Measurements from ENCODE around the gene COX4I2.
A peak's percentile ranks its signal among the peaks of the same experiment; 100 is the strongest.
"Not testable (repeated sequence)": the region's sequence is repeated elsewhere in the genome, so short reads cannot be mapped to it uniquely, and the experiment has no call there.

COX4I2 gene

GRCh38 chr20:31661625-31662371, 24.1 kb downstream of the COX4I2 start:
- DNase-seq = peak; percentile 69

DNA sequence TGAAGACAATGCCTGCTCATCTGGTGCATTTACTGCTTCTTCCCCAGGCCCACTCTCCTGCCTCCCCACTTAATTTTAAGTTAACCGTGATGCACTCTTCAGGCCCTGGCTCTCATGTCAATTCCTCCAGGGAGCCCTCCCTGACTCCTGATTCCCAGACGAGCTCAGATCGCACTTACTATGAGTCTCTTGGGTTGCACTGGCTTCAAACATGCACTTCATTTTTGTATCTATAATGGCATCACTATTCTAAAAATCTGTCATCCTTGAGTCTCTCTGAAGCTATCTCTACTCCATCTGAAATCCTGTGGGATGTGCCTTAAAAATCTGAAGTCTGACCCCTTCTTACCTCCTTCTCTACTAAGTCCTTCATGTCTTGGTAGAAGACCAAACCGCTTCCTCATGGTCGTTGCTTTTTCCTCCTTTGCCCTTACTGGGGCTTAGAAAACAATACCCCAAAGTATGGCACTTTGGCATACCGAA, 24.7 kb downstream of the COX4I2 start:
- DNase-seq = no peak

GRCh38 chr20:31663524-31663837, 25.8 kb downstream of the COX4I2 start:
- DNase-seq = no peak

DNA sequence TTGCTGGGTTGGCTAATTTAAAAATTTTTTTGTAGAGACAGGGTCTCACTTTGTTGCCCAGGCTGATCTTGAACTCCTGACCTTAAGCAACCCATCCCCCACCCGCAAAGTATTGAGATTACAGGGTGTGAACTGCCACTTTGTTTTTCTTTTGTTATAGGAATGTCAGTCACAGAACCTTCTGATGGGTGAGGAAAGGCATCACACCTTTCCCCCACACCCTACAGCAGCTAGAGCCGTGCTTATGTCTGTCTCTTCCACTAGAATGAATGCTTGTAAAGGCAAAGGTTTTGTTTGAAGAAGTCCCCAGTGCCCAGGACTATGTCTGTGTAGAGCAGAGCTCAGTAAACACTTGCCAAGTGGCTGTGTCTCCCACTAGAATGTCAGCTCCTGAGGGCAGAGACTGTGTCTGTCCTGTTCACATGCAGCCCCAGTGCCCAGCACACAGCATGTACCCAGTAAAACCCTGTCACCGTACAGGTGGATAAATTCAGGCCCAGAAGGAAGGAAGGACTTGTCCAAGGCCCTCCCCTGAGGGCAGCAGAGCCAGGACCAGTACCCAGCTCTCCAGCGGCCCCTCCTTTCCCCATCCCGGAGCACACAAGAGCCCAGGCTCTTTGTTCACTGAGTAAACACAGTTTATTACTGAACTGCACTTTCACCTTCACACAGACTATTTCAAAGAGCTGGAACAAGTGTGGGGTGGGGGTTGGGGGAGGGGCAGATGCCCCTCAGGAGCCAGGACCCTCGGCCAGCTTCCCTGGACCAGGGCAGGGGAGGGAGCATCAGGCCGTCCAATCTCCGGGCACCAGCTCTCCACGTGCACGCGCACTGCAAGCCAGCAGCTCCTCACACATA, 26.4 kb downstream of the COX4I2 start:
- DNase-seq = peak; percentile 46

- no peak for DNase-seq
Measured at GRCh38 chr20:31664696-31665354, 27.1 kb downstream of the COX4I2 start.

GRCh38 chr20:31665753-31666152, 28.0 kb downstream of the COX4I2 start:
- DNase-seq = no peak

DNA sequence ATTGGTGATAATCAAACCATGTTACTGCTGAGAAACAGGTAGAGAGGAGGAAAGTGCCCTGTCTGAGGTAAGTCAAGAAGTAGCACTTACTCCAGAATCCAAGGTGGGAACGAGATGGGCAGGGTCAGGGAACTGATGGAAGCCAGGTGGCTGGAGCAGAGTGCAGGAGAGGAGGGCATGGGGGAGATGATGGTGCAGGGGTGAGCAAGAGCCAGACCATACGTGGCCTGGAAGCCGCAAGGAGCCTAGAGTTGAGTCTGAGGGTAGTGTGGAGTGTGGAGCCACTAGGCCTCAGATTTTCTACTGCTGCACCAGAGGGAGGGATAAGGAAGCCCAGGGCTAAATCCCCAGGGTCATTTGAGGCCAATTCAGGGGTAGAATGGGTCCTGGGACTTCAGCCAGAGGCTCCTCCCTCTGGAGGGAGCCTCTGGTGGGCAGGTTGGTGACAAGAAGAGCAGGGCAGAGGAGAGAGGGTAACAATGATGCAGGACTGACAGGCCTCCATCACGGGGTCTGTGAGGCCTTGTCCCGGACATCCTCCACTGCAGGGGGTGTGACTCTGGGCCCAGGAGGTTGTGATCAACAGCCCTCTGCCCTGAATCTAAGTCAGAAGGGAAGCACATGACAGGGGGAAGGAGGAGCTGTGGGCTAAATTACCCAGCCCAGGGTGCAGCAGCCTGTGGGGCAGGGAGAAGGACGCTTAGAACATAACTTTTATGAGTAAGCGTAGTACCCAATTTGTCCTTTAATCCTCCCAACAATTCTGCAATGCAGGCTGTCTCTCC, 28.7 kb downstream of the COX4I2 start:
- no peak for DNase-seq

DNA sequence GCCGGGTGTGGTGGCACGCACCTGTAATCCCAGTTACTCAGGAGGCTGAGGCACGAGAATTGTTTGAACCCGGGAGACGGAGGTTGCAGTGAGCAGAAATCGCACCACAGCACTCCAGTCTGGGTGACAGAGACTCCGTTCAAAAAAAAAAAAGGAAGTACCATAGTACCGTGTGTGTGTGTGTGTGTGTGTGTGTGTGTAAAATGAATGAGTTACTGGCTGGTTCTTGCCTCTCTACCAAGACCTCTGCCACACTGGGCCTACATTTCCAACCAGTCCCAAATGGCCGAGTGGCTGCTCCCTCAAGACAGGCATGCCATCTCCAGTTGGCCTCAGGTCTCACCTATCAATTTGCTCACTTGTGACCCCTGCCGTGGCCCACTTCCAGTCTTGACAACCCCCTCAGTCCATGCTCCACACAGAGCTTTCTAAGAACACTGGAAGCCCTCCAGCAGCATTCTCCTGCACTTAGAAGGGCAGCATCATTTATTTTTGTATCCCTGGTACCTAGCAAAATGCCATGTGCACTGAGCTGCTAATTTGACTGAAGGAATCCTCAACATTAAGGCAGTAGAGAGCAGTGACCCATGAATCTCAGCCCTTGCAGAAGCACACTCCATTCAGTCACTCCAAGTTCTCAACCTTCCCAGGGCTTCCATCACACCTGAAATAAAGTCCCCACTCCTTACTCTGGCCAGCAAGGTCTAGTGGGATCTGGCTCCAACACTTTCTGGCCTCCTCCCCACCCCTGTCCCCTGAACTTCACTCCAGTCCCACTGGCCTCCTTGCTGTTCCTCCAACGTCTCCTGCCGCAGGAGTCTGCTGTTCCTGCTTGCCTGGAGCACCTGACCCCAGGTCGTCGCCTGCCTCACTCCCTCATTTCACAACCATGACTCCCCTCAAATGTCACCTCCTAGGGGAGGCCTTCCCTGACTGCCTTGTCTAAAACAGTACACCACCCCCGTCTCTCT, 29.9 kb downstream of the COX4I2 start:
- no peak for DNase-seq

- not testable (repeated sequence) for DNase-seq
Measured at GRCh38 chr20:31668944-31669343, 31.2 kb downstream of the COX4I2 start.

- no peak for DNase-seq
Measured at GRCh38 chr20:31669876-31670275, 32.2 kb downstream of the COX4I2 start.

DNA sequence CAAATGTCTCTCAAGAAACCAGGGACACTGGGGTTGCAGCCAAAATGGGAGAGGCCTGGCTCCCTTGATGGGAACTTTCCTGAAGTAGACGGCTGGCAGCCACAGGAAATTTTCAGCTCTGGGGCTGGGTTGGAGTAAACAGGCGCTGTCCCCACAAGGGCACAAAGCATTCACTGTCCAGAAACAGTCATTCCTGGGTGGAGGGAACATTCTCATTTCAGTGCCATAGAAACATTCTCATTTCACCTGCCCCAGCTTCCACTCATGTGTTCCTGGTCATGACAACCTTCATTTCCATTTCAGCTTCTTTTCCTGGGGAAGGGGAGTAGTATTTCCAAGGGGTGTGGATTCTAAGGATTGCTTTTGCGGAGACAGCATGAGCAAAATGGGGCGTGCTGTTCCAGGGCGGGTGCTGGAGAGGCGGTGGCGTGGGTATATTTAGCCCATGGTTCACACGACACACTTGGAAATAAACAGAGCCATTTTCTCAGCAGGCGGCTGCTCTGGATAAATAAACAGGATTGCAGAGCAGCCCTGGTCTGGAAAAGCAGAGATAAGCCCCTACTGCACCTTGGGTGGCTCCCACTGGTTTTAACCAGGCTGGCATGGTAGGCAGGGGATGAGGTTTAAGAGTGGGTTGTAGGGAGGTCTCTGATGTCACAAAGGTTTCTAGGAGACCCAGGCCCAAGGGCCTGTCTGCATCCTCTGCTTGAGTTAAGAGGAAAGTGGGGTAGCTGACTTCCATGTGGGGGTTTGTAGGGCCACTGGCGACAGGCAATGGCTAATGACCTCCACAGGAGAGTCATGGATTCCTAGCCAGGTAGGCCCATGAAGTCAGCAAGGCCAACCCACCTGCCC, 32.9 kb downstream of the COX4I2 start:
- DNase-seq = no peak

- no peak for DNase-seq
Measured at GRCh38 chr20:31671324-31671723, 33.6 kb downstream of the COX4I2 start.

DNA sequence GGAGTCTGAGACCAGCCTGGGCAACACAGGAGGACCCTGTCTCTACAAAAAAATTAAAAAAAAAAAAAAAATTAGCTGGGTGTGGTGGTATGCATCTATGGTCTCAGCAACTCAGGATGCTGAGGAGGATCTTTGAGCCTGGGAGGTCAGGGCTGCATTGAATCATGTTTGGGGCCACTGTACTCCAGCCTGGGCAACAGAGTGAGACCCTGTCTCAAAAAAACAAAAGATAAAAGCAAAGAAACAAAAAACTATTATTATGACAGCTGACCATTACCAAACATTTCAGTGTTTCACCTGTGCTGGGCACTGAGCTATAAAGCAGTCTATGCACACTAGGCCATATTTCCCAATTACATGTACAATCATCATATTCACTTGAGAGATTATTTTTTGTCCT, 35.7 kb downstream of the COX4I2 start:
- DNase-seq = no peak

- no peak for DNase-seq
Measured at GRCh38 chr20:31673943-31674463, 36.3 kb downstream of the COX4I2 start.

DNA sequence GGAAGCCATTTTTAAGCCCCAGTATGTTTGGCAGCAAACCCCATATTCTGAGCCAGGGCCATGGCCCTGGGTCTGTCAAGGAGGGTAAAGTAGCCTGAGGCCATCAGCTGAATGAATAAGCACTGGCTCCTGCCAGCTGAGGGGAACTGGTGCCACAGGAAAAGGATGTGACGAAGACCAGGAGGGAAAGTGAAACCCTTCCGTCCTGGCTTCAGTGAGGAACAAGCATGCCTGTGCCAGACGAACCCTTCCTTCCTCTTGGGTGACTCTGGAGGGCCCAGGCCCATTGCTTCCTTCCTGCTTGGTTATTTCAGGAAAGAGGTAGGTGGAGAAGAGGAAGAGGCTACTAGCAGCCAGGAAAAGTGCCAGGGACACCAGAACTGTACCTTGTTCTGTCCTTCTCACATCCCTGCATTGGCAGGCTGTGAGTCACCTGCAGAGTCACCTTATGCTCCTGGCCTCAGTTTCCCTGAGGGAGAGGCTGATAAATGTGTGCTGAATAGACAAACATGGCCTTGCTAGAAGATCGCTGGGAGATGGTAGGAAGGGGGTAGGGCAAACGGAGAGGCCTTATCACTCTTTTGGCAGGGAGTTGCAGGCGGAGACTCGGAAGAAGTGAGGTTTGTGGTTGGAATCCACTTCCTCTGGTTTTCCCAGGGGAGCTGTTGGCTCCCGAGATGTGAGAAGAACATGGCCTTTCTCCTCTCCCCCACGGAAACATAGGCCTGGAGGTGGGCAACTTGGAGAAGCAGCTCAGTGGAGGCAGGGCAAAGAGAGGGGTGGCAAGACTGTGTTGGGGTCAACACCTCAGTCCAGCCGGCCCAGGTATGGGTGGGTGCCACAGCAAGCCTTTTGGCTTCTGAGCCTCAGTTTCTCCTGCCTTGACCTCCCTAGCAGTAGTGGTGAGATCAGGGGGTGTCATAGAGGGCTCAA, 37.4 kb downstream of the COX4I2 start:
- no peak for DNase-seq

DNA sequence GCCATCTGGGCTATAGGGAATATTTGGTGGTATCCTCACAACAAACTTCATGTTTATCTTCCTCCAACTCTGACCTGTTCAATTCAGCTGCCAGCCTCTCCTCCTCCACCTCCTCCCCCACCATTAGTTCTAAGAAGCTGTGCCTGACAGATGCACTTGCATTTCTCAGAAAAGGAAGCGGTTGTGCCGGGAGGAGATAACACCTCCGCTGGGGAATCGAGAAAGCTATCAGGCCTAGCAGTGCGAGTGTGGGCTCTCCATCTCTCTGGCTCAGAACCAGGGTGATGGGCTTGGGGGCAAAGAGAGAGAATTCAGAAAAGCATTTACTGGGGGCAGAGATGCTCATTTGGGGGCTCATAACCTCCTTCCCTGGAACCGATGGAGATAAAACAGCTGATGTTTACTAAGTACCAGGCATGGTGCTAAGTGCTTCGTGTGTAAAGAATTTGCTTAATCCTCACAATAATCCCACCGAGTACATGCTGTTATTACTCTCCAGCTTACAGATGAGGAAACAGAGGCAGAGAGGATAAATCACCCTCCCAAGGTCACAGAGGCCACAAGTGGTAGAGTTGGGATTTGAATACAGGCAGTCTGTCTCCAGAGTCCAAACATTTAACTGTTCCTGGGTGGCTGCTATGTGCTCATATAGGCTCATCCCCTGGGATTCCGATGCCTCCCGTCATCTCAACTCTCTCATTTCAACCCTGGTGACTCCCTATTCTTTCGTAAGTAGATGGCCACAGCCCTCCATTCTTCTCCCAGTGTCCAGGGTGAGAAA, 38.3 kb downstream of the COX4I2 start:
- DNase-seq = no peak

GRCh38 chr20:31676609-31676989, 38.9 kb downstream of the COX4I2 start:
- DNase-seq = no peak

DNA sequence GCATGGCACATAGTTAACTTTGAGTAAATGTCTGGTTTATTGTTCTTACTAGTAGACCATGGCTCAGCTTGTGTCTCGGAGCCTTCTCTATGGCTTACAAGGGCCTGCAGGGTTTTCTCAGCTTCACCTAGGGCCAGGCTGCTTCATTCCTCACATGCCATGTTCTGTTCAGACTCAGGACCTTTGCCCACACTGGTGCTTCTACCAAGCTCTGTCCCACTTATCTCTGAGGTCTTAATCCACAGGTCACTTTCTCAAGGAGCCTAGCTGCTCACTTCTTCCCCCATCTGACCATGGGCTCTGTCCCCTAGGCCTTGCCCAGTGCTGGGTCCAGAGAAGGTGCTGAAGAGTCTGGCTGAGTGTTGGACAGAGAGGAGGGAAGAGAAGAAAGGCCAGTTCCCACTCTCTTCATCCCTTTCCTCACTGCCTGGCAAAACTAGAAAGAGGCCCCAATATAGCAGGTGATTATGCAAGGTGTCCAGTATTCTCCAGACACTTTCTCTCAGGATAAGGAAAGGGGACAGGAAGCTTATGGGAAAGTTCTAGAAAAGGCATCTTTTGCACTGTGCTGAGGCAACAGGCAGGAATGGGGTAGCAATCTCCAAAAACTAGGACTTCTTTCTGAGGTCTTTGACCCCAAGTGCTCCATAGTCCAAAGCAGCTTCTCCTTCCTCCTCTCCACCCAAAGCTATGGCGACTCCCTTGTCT, 40.0 kb downstream of the COX4I2 start:
- DNase-seq = no peak
